OCI-LY7 (cell line): ENCODE data around the gene FAM3B.

ENCODE experiments used
- CTCF ChIP-seq: fragments of 200-600 bp; sonication (generic); conservative IDR thresholded peaks from 2 replicates; pipeline ENCODE4 v1.5.1; 2014; ENCODE audit warnings: mild to moderate bottlenecking, antibody characterized with exemption, low read length, moderate library complexity, mixed read lengths
- EZH2phosphoT487 ChIP-seq: fragments of 200-600 bp; sonication (generic); IDR thresholded peaks from 2 replicates; pipeline ENCODE4 v1.6.1; 2018; ENCODE audit warnings: low read depth, borderline replicate concordance, mild to moderate bottlenecking, mixed run types, antibody characterized with exemption, low read length, moderate library complexity, mixed read lengths

- TF ChIP-seq CTCF: no peak
- no peak for TF ChIP-seq EZH2phosphoT487
Observed at GRCh38 chr21:41388259-41388658, 71.7 kb downstream of the FAM3B start.
